ENCODE data around the gene ETNK1.

The ETNK1 gene

GRCh38 chr12:22624870-22625761, at the start of gene ETNK1:
ETNK1 (plus strand) TSS chr12:22625171; CDS start chr12:22625431, 260 bp downstream.
- Histone ChIP-seq H3F3A (ENCODE audit: insufficient read depth) (no peaks in the 10 kb centered on the region; the same call in 1 of the 2 replicates), H3K4me2 (ENCODE audit: low read depth, low read length, poor library complexity, severe bottlenecking) (peak within 1 kb of the TSS; percentile 97), H3K27ac (ENCODE audit: low read depth, low read length) (peak within 1 kb of the TSS; percentile 42), H3K9me2 (replicated peaks; ENCODE audit: insufficient read depth, low read length) (no peaks in the 10 kb centered on the region), H3K36me3 (ENCODE audit: low read length) (peaks cover 13% of the 10 kb centered on the region; the same call in 1 of the 2 replicates), H4K20me1 (ENCODE audit: low read depth, low read length) (peaks cover 25% of the 10 kb centered on the region), H3K9me3 (ENCODE audit: insufficient read depth, low read length) (no peaks in the 10 kb centered on the region), H3K79me2 (ENCODE audit: insufficient read depth, low read length) (peaks cover 51% of the 10 kb centered on the region), H3K27me3 (ENCODE audit: low read length) (no peaks in the 10 kb centered on the region), H3K9ac (ENCODE audit: low read length) (peak within 1 kb of the TSS; percentile 69), H3K4me3 (ENCODE audit: insufficient read depth, low read length, poor library complexity, severe bottlenecking) (peak within 1 kb of the TSS; percentile 85), H2AFZ (ENCODE audit: low read depth, low read length, severe bottlenecking) (peak within 1 kb of the TSS; percentile 82)
- TF ChIP-seq, protein P1, sequence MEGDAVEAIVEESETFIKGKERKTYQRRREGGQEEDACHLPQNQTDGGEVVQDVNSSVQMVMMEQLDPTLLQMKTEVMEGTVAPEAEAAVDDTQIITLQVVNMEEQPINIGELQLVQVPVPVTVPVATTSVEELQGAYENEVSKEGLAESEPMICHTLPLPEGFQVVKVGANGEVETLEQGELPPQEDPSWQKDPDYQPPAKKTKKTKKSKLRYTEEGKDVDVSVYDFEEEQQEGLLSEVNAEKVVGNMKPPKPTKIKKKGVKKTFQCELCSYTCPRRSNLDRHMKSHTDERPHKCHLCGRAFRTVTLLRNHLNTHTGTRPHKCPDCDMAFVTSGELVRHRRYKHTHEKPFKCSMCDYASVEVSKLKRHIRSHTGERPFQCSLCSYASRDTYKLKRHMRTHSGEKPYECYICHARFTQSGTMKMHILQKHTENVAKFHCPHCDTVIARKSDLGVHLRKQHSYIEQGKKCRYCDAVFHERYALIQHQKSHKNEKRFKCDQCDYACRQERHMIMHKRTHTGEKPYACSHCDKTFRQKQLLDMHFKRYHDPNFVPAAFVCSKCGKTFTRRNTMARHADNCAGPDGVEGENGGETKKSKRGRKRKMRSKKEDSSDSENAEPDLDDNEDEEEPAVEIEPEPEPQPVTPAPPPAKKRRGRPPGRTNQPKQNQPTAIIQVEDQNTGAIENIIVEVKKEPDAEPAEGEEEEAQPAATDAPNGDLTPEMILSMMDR (IDR thresholded peaks at IDR 0.05; ENCODE audit: insufficient read depth, low read length, poor library complexity, severe bottlenecking), result no peak
- no peak for TF ChIP-seq EZH2phosphoT487 (conservative IDR thresholded peaks at IDR 0.05; ENCODE audit: low read length)

DNA sequence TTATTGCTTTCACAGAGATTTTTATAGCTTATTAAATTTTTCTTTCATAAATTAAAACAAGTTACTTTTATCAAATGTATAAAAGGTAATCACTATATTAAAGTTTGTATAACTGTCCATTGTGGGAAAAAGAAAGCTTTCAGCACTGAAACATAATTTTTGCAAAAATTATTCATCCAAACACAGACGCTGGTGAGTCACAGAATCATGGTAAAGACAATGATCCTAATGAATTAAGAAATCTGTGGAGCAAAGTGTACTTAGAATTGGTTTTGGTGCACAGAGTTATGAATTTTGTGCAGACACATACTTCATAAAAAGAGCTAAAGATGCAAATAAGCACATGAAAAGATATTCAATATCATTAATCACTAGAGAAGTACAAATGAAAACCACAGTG, 48.9 kb upstream of the ETNK1 start:
- Histone ChIP-seq H3K36me3 (ENCODE audit: low read length) (no peaks in the 10 kb centered on the region), H3K4me3 (ENCODE audit: insufficient read depth, low read length, poor library complexity, severe bottlenecking) (no peak overlapping the region), H3K27ac (ENCODE audit: low read depth, low read length) (no peak overlapping the region), H3K9ac (ENCODE audit: low read length) (no peak overlapping the region), H3F3A (ENCODE audit: insufficient read depth) (no peaks in the 10 kb centered on the region), H4K20me1 (ENCODE audit: low read depth, low read length) (no peaks in the 10 kb centered on the region), H3K79me2 (ENCODE audit: insufficient read depth, low read length) (no peaks in the 10 kb centered on the region), H2AFZ (ENCODE audit: low read depth, low read length, severe bottlenecking) (no peak overlapping the region), H3K9me2 (replicated peaks; ENCODE audit: insufficient read depth, low read length) (no peaks in the 10 kb centered on the region), H3K9me3 (ENCODE audit: insufficient read depth, low read length) (no peaks in the 10 kb centered on the region), H3K4me2 (ENCODE audit: low read depth, low read length, poor library complexity, severe bottlenecking) (no peak overlapping the region), H3K27me3 (ENCODE audit: low read length) (no peaks in the 10 kb centered on the region)
- TF ChIP-seq EZH2phosphoT487 (conservative IDR thresholded peaks at IDR 0.05; ENCODE audit: low read length), result no peak
- TF ChIP-seq, protein P1 (IDR thresholded peaks at IDR 0.05; ENCODE audit: insufficient read depth, low read length, poor library complexity, severe bottlenecking), result no peak

GRCh38 chr12:22576473-22576872, 48.5 kb upstream of the ETNK1 start:
- Histone ChIP-seq H3K4me3 (ENCODE audit: insufficient read depth, low read length, poor library complexity, severe bottlenecking) (no peak overlapping the region), H2AFZ (ENCODE audit: low read depth, low read length, severe bottlenecking) (no peak overlapping the region), H4K20me1 (ENCODE audit: low read depth, low read length) (no peaks in the 10 kb centered on the region), H3K79me2 (ENCODE audit: insufficient read depth, low read length) (no peaks in the 10 kb centered on the region), H3K27me3 (ENCODE audit: low read length) (no peaks in the 10 kb centered on the region), H3K36me3 (ENCODE audit: low read length) (no peaks in the 10 kb centered on the region), H3K9me2 (replicated peaks; ENCODE audit: insufficient read depth, low read length) (no peaks in the 10 kb centered on the region), H3F3A (ENCODE audit: insufficient read depth) (no peaks in the 10 kb centered on the region), H3K4me2 (ENCODE audit: low read depth, low read length, poor library complexity, severe bottlenecking) (no peak overlapping the region), H3K9me3 (ENCODE audit: insufficient read depth, low read length) (no peaks in the 10 kb centered on the region), H3K27ac (ENCODE audit: low read depth, low read length) (no peak overlapping the region), H3K9ac (ENCODE audit: low read length) (no peak overlapping the region)
- TF ChIP-seq, protein P1 (IDR thresholded peaks at IDR 0.05; ENCODE audit: insufficient read depth, low read length, poor library complexity, severe bottlenecking), result no peak
- TF ChIP-seq EZH2phosphoT487 (conservative IDR thresholded peaks at IDR 0.05; ENCODE audit: low read length), result no peak
